Activated CD4-positive, CD25-positive, alpha-beta regulatory T cell treated with anti-CD3 and anti-CD28 coated beads, Interleukin-2, amount 50 U/mL, for 16 hours (primary cell): ENCODE measurements around the gene CRPPA.

Experiments used
- DNase-seq: peaks from one replicate; pipeline ENCODE4 v3.0.0-alpha.2; 2020; ENCODE audit warnings: low read depth, low spot score

CRPPA gene

GRCh38 chr7:16423761-16424160 lies 2.4 kb upstream of the CRPPA start:
- no peak for DNase-seq

DNA sequence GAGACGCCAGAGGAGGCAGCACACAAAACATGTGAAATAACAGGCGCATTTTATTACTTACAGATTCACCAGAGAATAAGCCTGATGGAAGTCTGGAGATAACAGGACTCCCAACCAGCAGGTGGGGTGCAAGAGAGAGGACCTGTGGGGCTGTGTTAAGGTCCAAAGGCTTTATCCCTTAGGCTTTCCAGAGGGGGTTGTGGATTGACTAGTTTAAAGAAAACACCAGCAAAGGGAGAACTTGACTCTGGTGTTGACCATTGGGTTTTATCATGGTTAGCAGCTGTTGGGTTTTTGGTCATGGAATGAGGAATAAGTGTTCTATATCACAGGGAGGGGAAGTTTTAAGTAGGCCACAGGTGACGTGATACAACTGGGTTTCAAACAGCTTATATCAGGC lies 1.6 kb upstream of the CRPPA start:
- DNase-seq: no peak

DNA sequence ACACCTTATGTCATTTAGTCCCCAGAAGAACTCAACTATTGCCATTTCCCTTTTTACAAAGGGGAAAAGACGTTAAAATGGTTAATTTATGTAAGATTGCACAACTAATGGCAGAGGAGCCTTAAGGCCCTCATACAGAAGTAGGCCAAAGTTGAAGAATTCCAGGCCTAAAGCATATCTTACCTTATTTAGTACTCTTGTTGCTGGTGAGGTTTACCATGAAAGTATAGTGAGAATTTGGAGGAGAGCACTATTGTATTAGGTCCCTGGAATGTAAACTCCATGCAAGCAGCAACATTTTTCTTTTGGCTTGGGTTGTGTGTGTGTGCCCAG lies 731 bp upstream of the CRPPA start:
- no peak for DNase-seq

- DNase-seq: peak; percentile 41
These were observed 547 bp downstream of the CRPPA start for GRCh38 chr7:16420649-16421332.

- DNase-seq: no peak
These were observed 1.0 kb downstream of the CRPPA start for GRCh38 chr7:16420329-16420648.

DNA sequence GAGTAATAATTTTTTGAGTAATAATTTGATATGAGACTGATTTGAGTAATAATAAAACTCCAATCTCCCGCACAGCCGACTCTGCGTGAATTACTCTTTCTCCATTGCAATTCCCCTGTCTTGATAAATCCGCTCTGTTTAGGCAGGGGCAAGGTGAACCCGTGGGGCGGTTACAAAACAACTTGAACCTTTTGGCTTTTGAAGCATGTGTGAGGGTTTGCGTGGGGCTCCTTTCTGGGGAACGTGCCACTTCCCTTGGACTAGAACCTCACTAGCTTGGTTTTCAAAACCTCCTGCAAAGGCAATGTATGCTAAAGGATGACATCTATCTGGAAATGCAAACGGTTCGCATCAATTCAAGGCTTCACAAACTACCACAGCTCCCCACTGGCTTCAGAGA lies 1.5 kb downstream of the CRPPA start:
- no peak for DNase-seq

DNA sequence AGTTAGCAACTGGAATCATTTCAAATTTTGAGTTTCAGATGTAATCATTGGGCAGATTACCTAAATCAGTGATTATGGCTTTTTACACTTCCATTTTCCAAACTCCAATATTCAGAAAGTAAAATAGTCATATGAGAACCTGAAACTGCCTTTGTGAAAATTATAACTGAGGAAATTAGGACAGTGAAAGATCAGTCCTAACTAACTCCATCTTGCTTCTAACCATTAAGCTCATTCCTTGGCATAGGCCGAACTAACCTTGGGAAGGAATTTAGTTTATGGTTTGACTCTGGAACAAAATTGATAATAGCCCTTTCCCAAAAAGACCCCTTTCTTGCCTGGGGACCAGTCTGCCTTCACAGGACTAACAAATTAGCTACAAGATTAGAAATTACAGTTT lies 2.2 kb downstream of the CRPPA start:
- no peak for DNase-seq

GRCh38 chr7:16417906-16418305 lies 3.4 kb downstream of the CRPPA start:
- no peak for DNase-seq

- no peak for DNase-seq
These were observed 4.8 kb downstream of the CRPPA start for GRCh38 chr7:16416289-16417282.

DNA sequence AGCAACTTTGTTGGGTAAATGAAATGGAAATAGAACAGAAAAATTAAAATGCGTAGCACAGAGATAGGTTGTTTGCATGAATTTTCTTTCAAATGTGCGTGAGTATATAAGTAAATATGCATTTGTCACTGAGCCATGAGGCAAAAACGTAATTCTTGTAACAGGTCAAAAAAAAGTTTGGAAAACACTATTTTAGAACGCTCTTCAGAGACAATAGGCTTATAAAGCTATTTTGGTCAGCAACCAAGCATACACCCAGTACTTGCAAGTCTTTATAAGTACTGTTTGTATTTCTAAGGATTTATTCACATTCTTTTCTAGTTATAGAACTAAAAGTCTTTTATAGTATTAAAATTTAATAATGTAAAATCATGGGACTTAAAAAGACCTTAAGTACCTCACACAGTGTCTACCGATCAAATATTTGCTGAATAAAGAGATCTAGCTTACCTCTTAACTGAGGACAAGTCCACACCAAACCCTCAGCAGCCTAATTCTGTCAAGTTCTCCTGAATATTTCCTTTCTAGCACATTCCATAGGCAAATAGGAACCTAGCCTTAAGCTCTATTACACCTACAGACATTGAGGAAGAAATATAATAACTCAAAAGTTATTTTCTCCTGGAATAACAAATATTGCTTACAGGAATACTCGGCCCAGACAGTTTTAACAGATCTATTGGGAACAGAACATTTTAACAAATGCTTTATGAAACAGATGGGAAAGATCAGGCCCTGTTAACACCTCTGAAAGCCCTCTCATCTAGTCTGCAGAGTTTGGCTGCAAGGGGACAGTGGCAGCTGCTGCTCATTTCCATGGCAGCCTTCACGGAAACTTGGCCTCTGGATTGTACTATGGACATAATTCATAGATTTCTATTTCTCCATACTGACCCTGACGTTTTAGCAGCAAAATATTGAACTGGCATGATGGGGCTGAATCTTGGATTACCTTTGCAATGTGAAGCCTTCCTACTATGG lies 8.8 kb downstream of the CRPPA start:
- no peak for DNase-seq

DNA sequence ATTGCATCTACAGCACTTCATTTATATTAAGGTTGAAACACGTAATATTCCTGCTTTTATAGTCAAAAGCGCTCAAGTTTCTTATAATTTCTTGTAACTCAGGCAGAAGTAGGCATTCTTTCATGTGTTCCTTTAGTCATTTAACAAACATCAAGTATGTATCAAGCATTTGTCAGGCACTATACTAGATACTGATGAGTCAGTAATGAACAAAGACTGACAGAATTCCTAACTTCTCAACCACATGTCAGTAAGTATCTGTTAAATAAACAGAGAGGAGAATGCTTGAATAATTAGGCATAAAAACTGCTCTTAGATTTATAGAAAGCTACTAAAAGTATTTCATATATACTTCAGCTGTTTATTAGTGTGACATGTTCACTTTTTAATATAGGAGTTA lies 9.9 kb downstream of the CRPPA start:
- no peak for DNase-seq

- no peak for DNase-seq
These were observed 11.6 kb downstream of the CRPPA start for GRCh38 chr7:16409777-16410176.

DNA sequence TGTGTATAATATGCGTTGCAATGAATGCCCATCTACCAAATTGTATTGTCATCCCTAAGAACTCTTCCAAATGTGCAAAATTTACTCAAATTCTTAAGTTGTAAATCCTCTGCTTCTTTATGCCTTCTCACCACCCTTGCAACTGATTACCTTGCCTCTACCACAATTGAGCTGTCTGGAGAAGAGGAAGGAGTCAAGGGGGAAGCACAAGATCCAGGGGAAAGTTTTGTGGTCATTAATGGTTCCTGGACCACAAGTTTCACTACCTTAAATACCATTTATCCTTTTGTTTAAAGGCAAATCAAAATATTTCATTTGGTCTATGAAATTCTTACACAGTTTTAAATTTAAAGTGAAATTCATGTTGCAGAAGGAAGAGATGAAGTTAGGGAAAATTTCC lies 16.7 kb downstream of the CRPPA start:
- DNase-seq: no peak

GRCh38 chr7:16403475-16403874 lies 17.9 kb downstream of the CRPPA start:
- DNase-seq: no peak

GRCh38 chr7:16402940-16403339 lies 18.4 kb downstream of the CRPPA start:
- no peak for DNase-seq

DNA sequence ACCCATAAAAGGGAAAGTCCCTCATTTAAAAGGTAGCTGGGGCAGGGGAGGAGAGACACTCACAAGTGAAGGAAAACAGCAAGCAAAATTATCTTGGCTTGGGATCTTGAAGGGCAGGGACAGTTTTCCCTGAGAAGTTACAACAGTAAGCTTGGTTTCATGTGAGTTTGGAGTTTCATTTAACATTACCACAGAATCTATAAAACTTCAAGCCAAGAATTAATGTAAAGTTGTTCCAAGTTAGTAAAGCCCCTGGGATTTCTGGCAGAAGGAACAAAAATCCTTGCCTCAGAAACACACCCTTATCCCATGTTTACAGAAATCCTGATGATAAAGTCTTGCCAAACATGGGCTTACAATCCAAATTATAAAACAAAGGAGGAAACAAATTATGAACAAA lies 19.2 kb downstream of the CRPPA start:
- no peak for DNase-seq

- no peak for DNase-seq
These were observed 20.5 kb downstream of the CRPPA start for GRCh38 chr7:16400893-16401275.

GRCh38 chr7:16399916-16400892 lies 21.1 kb downstream of the CRPPA start:
- DNase-seq: no peak

- DNase-seq: no peak
These were observed 22.0 kb downstream of the CRPPA start for GRCh38 chr7:16399265-16399831.
